ENCODE data around the gene FOXO1.

DNA sequence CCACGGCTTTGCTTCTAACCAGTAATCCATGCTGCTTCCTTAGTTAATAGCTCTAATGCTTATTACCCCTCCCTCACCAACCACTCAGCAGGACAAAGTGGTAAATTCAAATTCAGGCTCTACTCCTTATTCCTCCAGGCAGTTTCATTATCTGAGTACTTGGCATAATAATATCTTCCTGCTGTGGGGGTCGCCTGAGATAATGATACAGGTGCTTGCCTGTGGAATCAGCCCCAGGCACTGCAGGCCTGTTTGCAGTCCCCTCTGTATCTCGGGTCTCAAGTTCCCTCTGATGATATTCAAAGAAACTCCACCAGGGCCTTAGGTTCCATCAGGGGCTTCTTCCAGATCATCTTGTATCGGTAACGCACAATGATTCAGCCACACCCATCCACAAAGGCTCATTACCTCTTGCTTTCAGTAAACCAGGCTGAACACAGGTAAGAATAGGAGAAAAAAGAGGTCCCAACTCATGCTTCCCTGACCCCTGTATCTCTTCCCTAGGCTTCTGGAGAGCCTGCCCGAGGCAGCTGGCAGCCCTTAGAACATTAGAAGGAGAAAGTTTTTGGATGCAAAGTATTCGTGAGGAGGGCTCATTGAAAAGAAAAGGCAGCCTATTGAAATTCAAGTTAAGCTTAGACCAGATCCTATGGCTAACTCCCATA is 14.3 kb upstream of the FOXO1 start:
- TF ChIP-seq, protein P1, sequence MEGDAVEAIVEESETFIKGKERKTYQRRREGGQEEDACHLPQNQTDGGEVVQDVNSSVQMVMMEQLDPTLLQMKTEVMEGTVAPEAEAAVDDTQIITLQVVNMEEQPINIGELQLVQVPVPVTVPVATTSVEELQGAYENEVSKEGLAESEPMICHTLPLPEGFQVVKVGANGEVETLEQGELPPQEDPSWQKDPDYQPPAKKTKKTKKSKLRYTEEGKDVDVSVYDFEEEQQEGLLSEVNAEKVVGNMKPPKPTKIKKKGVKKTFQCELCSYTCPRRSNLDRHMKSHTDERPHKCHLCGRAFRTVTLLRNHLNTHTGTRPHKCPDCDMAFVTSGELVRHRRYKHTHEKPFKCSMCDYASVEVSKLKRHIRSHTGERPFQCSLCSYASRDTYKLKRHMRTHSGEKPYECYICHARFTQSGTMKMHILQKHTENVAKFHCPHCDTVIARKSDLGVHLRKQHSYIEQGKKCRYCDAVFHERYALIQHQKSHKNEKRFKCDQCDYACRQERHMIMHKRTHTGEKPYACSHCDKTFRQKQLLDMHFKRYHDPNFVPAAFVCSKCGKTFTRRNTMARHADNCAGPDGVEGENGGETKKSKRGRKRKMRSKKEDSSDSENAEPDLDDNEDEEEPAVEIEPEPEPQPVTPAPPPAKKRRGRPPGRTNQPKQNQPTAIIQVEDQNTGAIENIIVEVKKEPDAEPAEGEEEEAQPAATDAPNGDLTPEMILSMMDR (IDR thresholded peaks at IDR 0.05; ENCODE audit: low read depth, low read length): no peak
- TF ChIP-seq, protein P2, sequence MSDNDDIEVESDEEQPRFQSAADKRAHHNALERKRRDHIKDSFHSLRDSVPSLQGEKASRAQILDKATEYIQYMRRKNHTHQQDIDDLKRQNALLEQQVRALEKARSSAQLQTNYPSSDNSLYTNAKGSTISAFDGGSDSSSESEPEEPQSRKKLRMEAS (IDR thresholded peaks at IDR 0.05; ENCODE audit: low read depth, low read length): no peak
- no peak for TF ChIP-seq POLR2A (IDR thresholded peaks at IDR 0.05; ENCODE audit: extremely low read depth, insufficient read length)
- no peak for TF ChIP-seq MYC (IDR thresholded peaks at IDR 0.05; ENCODE audit: low read depth, low read length)
